PC-9 (cell line): ENCODE measurements around the gene SCN3A.

Experiments
- EZH2 ChIP-seq: fragments of 200-600 bp; sonication (generic); IDR thresholded peaks from 2 replicates; pipeline ENCODE4 v1.8.0; 2017; ENCODE audit warnings: antibody characterized with exemption, low read depth
- TF ChIP-seq, protein P1 (sequence below): fragments of 200-600 bp; sonication (generic); conservative IDR thresholded peaks from 2 replicates; pipeline ENCODE4 v1.6.1; 2017; ENCODE audit warnings: mixed run types, antibody characterized with exemption, mild to moderate bottlenecking, moderate library complexity

DNA sequence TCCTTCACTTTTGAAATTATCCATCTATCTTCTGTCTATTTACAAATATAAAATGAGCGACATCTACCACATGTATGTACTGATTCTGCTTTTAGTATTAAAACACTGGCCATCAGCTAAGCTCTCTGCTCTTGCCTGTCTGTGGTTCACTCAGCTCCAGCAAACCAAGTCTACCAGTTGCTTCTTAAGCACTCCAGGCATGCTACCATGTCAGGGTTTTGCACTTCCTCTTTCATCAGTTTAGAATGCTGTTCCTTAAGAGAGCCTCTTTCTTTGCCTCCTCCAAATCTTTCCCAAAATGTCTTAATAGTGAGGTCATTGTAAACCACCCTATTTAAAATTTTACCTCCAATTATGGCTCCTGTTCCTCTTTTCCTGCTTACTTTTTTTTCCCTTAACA lies 59.5 kb downstream of the SCN3A start:
- no peak for TF ChIP-seq EZH2
- TF ChIP-seq, protein P1, sequence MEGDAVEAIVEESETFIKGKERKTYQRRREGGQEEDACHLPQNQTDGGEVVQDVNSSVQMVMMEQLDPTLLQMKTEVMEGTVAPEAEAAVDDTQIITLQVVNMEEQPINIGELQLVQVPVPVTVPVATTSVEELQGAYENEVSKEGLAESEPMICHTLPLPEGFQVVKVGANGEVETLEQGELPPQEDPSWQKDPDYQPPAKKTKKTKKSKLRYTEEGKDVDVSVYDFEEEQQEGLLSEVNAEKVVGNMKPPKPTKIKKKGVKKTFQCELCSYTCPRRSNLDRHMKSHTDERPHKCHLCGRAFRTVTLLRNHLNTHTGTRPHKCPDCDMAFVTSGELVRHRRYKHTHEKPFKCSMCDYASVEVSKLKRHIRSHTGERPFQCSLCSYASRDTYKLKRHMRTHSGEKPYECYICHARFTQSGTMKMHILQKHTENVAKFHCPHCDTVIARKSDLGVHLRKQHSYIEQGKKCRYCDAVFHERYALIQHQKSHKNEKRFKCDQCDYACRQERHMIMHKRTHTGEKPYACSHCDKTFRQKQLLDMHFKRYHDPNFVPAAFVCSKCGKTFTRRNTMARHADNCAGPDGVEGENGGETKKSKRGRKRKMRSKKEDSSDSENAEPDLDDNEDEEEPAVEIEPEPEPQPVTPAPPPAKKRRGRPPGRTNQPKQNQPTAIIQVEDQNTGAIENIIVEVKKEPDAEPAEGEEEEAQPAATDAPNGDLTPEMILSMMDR = no peak
